NOMO-1 treated with DMSO at 0.1 percent for 48 hours (cell line): ENCODE results near the gene KLHL6.

Experiments
- DNase-seq: peaks from one replicate; lab custom pipeline; 2025; ENCODE audit not compliant: unreplicated experiment; lab: John Stamatoyannopoulos, UW

The KLHL6 gene

GRCh38 chr3:183449791-183450190 is 105.7 kb downstream of the KLHL6 start:
- no peak for DNase-seq

GRCh38 chr3:183449391-183449790 is 106.1 kb downstream of the KLHL6 start:
- DNase-seq = no peak

DNA sequence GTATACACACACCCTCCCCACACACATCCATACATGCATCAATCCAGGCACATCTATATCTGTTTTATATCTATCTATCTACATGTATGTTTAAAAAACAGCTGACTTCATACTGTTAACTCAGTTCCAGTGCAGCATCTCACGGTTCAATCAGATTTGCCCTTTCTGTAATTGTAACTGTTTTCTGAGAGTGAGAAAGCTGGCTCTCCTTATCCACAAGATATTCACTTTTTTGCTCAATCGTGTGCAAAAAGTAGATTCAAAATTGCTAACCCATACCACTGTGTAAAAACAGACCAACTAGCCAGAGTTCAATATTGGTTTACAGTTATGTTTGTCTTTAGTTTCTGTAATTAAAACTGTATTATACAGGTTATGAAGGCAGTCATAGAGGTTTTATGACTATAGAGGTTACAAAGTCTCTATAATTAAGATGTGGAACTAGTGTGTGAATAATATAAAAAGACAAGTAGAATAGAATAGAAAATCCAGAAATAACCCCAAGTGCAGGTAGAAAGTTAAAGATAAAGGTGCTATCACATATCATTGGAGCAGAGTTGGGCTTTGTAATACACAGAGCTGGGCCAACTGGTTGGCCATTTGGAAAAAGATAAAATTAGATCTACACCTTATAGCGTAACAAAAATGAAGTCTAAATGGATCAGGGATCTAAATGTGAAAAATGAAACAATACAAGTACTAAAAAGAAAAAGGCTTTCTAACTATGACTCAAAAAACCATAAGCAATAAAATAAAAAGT is 107.0 kb downstream of the KLHL6 start:
- DNase-seq = no peak

DNA sequence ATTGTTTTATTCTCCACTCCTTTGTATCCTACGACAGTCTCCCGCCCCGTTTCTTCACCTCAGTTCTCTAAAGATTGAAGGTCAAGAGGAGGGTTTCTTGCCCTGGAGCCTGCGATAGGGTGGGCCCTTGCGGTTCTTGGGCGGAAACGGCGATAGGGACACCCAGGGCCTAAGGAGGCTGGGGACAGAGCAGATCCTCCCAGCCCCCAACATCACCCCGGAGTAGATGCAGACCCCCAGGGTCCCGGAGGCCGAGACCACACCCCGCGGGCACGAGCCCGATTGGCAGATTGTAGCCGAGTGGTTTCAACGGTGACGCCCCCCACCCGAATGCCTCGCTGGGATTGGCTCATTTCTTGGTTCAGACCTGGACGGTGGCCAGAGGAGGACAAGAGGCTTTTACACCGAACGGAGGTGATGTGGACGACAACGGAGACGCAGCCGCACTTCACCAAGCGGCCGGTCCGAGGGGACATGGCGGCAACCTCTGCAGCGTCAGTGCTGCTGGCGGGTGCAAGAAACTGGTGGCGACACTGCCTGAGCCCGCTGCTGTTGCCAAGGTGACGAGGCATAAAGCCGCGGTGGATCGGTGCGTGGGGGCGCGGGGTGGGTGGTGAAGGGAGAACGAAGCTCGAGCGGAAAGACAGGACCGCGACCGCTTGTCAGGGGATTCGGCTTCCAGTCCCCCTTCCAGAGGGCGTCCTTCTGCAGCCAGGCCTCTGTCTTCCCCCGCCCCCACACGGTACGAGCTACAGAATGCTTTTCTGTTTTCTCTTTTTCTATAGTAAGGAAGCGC is 108.1 kb downstream of the KLHL6 start:
- peak; percentile 97 for DNase-seq

DNA sequence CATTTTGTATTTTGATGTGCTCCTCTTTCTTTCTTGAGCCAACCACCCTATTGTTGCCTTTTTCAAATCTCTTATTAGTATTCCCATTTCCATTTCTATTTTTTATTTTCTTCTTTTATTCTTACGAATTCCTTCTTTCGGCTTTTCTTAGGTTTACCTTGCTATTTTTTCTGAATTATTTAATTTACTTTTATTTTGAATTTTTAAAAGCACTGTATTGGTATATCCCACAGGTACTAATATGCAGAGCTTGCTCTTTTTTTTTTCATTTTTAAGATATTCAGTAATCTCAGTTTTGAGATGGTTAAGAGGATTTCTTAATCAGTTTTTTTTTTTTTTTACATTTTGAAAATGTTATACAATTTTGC is 108.7 kb downstream of the KLHL6 start:
- DNase-seq = no peak

- no peak for DNase-seq
Measured at GRCh38 chr3:183444748-183445147, 110.8 kb downstream of the KLHL6 start.

GRCh38 chr3:183443395-183444385 is 111.8 kb downstream of the KLHL6 start:
- DNase-seq = no peak

DNA sequence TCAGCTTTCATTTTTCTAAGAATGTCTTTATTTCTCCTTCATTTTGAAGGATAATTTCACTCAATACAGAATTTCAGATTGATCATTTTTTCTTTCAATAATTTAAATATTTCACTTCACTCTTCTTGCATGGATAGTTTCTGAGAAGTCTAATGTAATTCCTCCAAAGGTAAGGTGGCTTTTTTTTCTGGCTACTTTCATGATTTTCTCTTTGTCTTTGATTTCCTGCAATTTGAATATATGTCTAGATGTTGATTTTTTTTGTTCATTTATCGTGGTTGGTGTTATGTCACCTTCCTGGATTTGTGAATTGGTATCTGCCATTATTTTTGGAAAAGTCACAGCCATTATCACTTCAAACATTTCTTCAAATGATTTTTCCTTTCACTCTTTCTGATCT is 112.5 kb downstream of the KLHL6 start:
- no peak for DNase-seq

DNA sequence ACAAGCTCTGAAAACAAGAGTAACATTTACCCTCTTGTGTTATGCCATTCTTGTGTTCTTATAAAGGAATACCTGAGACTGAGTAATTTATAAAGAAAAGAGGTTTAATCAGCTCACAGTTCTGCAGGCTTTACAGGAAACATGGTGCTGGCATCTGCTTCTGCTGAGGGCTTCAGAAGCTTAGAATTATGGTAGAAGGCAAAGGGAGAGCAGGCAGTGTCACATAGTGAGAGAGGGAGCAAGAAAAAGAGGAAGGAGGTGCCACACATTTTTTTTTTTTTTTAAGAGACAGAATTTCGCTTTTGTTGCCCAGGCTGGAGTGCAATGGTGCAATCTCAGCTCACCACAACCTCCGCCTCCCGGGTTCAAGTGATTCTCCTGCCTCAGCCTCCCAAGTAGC is 115.0 kb downstream of the KLHL6 start:
- DNase-seq = peak; percentile 69

DNA sequence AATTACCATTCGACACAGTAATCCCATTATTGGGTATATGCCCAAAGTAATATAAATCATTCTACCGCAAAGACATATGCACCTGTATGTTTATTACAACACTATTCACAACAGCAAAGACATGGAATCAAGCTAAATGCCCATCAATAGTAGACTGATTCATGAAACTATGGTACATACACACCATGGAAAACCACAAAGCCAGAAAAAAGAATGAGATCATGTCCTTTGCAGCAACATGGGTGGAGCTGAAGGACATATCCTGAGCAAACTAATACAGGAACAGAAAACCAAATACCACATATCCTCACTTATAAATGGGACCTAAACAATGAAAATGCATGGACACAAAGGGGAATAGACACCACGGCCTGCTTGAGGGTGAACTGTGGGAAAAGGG is 116.0 kb downstream of the KLHL6 start:
- peak; percentile 20 for DNase-seq

GRCh38 chr3:183438735-183439134 is 116.8 kb downstream of the KLHL6 start:
- no peak for DNase-seq

- no peak for DNase-seq
Measured at GRCh38 chr3:183437666-183438564, 117.6 kb downstream of the KLHL6 start.
